HEK293 (cell line): Measurements from ENCODE around the gene MAP1A.
"Not testable (repeated sequence)": the region's sequence is repeated elsewhere in the genome, so short reads cannot be mapped to it uniquely, and the experiment has no call there.

Source experiments
- GFI1B ChIP-seq: fragments of 450-650 bp; formaldehyde crosslinking; IDR thresholded peaks from 2 replicates; pipeline ENCODE4 v1.5.1; 2016; ENCODE audit warnings: missing biosample characterization, missing genetic modification characterization
- SCRT2 ChIP-seq: fragments of 450-650 bp; formaldehyde crosslinking; IDR thresholded peaks from 2 replicates; pipeline ENCODE4 v1.5.1; 2016; ENCODE audit warnings: missing biosample characterization, missing genetic modification characterization
- TCF7L2 ChIP-seq: IDR thresholded peaks from 2 replicates; pipeline ENCODE4 v1.6.1; 2011; ENCODE audit warnings: low read depth, mild to moderate bottlenecking, inconsistent platforms, low read length, moderate library complexity, borderline replicate concordance
- ZFP41 ChIP-seq: fragments of 450-650 bp; formaldehyde crosslinking; IDR thresholded peaks from 2 replicates; pipeline ENCODE4 v1.5.1; 2016; ENCODE audit warnings: missing biosample characterization, missing genetic modification characterization, borderline replicate concordance
- ZNF501 ChIP-seq: fragments of 450-650 bp; formaldehyde crosslinking; IDR thresholded peaks from 2 replicates; pipeline ENCODE4 v1.5.1; 2016; ENCODE audit warnings: missing biosample characterization, missing genetic modification characterization
- ZNF677 ChIP-seq: fragments of 450-650 bp; IDR thresholded peaks from 2 replicates; pipeline ENCODE4 v1.5.0; 2018; ENCODE audit warnings: missing biosample characterization, mild to moderate bottlenecking, missing genetic modification characterization, moderate library complexity
- TF ChIP-seq, protein P1 (sequence below): fragments of 450-650 bp; formaldehyde crosslinking; IDR thresholded peaks from 2 replicates; pipeline ENCODE4 v1.5.1; 2016; ENCODE audit warnings: missing biosample characterization, missing genetic modification characterization

DNA sequence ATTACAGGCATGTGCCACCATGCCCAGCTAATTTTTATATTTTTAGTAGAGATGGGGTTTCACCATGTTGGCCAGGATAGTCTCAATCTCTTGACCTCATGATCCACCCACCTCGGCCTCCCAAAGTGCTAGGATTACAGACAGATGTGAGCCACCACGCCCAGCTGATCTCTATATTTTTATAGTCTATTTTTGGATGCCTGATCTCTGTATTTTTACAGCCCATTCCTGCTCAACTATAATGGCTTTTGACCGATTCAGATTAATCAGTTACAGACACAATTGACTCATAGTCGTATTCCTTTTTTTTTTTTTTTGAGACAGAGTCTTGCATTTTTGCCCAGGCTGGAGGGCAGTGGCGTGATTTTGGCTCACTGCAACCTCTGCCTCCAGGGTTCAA, 15.4 kb downstream of the MAP1A start:
- TF ChIP-seq, protein P1, sequence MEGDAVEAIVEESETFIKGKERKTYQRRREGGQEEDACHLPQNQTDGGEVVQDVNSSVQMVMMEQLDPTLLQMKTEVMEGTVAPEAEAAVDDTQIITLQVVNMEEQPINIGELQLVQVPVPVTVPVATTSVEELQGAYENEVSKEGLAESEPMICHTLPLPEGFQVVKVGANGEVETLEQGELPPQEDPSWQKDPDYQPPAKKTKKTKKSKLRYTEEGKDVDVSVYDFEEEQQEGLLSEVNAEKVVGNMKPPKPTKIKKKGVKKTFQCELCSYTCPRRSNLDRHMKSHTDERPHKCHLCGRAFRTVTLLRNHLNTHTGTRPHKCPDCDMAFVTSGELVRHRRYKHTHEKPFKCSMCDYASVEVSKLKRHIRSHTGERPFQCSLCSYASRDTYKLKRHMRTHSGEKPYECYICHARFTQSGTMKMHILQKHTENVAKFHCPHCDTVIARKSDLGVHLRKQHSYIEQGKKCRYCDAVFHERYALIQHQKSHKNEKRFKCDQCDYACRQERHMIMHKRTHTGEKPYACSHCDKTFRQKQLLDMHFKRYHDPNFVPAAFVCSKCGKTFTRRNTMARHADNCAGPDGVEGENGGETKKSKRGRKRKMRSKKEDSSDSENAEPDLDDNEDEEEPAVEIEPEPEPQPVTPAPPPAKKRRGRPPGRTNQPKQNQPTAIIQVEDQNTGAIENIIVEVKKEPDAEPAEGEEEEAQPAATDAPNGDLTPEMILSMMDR (tag by site-specific recombination): not testable (repeated sequence)
- TF ChIP-seq SCRT2 (tag by site-specific recombination); GFI1B (tag by site-specific recombination); TCF7L2; ZFP41 (tag by site-specific recombination); ZNF501 (tag by site-specific recombination); ZNF677 (tag by site-specific recombination): not testable (repeated sequence)
